ENCODE results near the gene NKAIN2.
A peak's percentile ranks its signal among the peaks of the same experiment; 100 is the strongest.

The NKAIN2 gene

GRCh38 chr6:124741341-124741740 lies 937.7 kb downstream of the NKAIN2 start:
- TF ChIP-seq CTCF (IDR thresholded peaks at IDR 0.05; ENCODE audit: low read depth, low read length), result no peak
- DNase-seq (ENCODE audit: low read depth, low spot score), result peak; percentile 20
- in situ Hi-C loops (cut with HindIII; ENCODE audit: low sequenced_read_pairs), result no loop called here
- H3K4me3 ChIP-seq (ENCODE audit: low read depth, low read length), result no peak overlapping the region

GRCh38 chr6:124742971-124743370 lies 939.3 kb downstream of the NKAIN2 start:
- DNase-seq (ENCODE audit: low read depth, low spot score), result peak; percentile 42
- H3K4me3 ChIP-seq (ENCODE audit: low read depth, low read length), result no peak overlapping the region
- TF ChIP-seq CTCF (IDR thresholded peaks at IDR 0.05; ENCODE audit: low read depth, low read length), result no peak
- in situ Hi-C loops (cut with HindIII; ENCODE audit: low sequenced_read_pairs), result no loop called here

GRCh38 chr6:124743420-124743819 lies 939.8 kb downstream of the NKAIN2 start:
- TF ChIP-seq CTCF (IDR thresholded peaks at IDR 0.05; ENCODE audit: low read depth, low read length), result no peak
- H3K4me3 ChIP-seq (ENCODE audit: low read depth, low read length), result no peak overlapping the region
- in situ Hi-C loops (cut with HindIII; ENCODE audit: low sequenced_read_pairs), result no loop called here
- no peak for DNase-seq (ENCODE audit: low read depth, low spot score)

GRCh38 chr6:124747349-124747748 lies 943.7 kb downstream of the NKAIN2 start:
- no peak for TF ChIP-seq CTCF (IDR thresholded peaks at IDR 0.05; ENCODE audit: low read depth, low read length)
- in situ Hi-C loops (cut with HindIII; ENCODE audit: low sequenced_read_pairs), result no loop called here
- DNase-seq (ENCODE audit: low read depth, low spot score), result no peak
- H3K4me3 ChIP-seq (ENCODE audit: low read depth, low read length), result no peak overlapping the region

- no peak for DNase-seq (ENCODE audit: low read depth, low spot score)
- in situ Hi-C loops (cut with HindIII; ENCODE audit: low sequenced_read_pairs), result no loop called here
- TF ChIP-seq CTCF (IDR thresholded peaks at IDR 0.05; ENCODE audit: low read depth, low read length), result no peak
- no peak overlapping the region for H3K4me3 ChIP-seq (ENCODE audit: low read depth, low read length)
Measured at GRCh38 chr6:124748778-124749177, 945.1 kb downstream of the NKAIN2 start.

GRCh38 chr6:124753001-124753400 lies 949.3 kb downstream of the NKAIN2 start:
- DNase-seq (ENCODE audit: low read depth, low spot score), result no peak
- in situ Hi-C loops (cut with HindIII; ENCODE audit: low sequenced_read_pairs), result no loop called here
- TF ChIP-seq CTCF (IDR thresholded peaks at IDR 0.05; ENCODE audit: low read depth, low read length), result no peak
- no peak overlapping the region for H3K4me3 ChIP-seq (ENCODE audit: low read depth, low read length)

GRCh38 chr6:124753562-124754105 lies 950.0 kb downstream of the NKAIN2 start:
- TF ChIP-seq CTCF (IDR thresholded peaks at IDR 0.05; ENCODE audit: low read depth, low read length), result no peak
- H3K4me3 ChIP-seq (ENCODE audit: low read depth, low read length), result no peak overlapping the region
- DNase-seq (ENCODE audit: low read depth, low spot score), result no peak
- in situ Hi-C loops (cut with HindIII; ENCODE audit: low sequenced_read_pairs), result no loop called here
